Gastroesophageal sphincter (tissue), 3 donors: Measurements from ENCODE around the gene TRERF1.
"Not testable (repeated sequence)": the region's sequence is repeated elsewhere in the genome, so short reads cannot be mapped to it uniquely, and the experiment has no call there.

Source experiments
- POLR2A ChIP-seq, 2 donors: fragments of 450-650 bp; IDR thresholded peaks; one replicate each; pipeline ENCODE4 v1.6.1; 2017; ENCODE audit warnings: antibody characterized with exemption in 2 of 2, mild to moderate bottlenecking in 2 of 2, moderate library complexity in 1 of 2
- POLR2AphosphoS5 ChIP-seq: sonication (generic); formaldehyde crosslinking; IDR thresholded peaks from one replicate; pipeline ENCODE4 v1.6.1; 2017; ENCODE audit warnings: antibody characterized with exemption
- TF ChIP-seq, protein P1 (sequence below), 4 experiments: fragments of 200-600 bp in 2 of 4; fragments of 450-650 bp in 2 of 4; sonication (generic) in 1 of 4; IDR thresholded peaks; one replicate each; pipeline ENCODE4 v1.5.1; 2017 to 2019; ENCODE audit warnings: antibody characterized with exemption in 4 of 4, mild to moderate bottlenecking in 2 of 4, moderate library complexity in 2 of 4

DNA sequence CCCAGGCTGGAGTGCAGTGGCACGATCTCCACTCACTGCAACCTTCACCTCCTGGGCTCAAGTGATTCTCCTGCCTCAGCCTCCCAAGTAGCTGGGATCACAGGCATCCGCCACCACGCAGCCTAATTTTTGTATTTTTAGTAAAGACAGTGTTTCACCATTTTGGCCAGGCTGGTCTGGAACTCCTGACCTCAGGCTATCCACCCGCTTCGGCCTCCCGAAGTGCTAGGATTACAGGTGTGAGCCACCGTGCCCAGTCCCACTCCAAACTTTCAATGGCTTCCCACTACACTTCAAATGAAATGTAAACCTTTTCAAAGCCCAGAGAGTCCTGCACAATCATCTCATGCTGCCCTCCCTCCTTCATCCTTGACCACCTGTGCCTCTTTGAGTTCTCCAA, 5.8 kb downstream of the TRERF1 start:
- TF ChIP-seq, protein P1, sequence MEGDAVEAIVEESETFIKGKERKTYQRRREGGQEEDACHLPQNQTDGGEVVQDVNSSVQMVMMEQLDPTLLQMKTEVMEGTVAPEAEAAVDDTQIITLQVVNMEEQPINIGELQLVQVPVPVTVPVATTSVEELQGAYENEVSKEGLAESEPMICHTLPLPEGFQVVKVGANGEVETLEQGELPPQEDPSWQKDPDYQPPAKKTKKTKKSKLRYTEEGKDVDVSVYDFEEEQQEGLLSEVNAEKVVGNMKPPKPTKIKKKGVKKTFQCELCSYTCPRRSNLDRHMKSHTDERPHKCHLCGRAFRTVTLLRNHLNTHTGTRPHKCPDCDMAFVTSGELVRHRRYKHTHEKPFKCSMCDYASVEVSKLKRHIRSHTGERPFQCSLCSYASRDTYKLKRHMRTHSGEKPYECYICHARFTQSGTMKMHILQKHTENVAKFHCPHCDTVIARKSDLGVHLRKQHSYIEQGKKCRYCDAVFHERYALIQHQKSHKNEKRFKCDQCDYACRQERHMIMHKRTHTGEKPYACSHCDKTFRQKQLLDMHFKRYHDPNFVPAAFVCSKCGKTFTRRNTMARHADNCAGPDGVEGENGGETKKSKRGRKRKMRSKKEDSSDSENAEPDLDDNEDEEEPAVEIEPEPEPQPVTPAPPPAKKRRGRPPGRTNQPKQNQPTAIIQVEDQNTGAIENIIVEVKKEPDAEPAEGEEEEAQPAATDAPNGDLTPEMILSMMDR (IDR thresholded peaks at IDR 0.05) = not testable (repeated sequence)
- not testable (repeated sequence) for TF ChIP-seq POLR2A (IDR thresholded peaks at IDR 0.05); POLR2AphosphoS5
